ENCODE measurements around the gene TSEN54. TPM values are rescaled to one million over a fixed set of nuclear protein-coding genes. Genes with fewer than 3 reads are reported as not detected.

The TSEN54 gene
- total RNA-seq, 4 donors from 2014 or later: 36.6 to 105 (median 61.2) TPM

GRCh38 chr17:75573540-75573957, 57.2 kb downstream of the TSEN54 start:
- peaks cover 0 to 28% (median 11%) of the 10 kb centered on the region in 4 donors for H3K4me1 ChIP-seq
- DNase-seq: no peak
- in situ Hi-C loops (cut with MboI; ENCODE audit: low pct_ligation_motif_present in 1 of 4, low pct_unique_long_range_greater_than_20kb in 1 of 4, low sequenced_read_pairs in 3 of 4): no loop called here
- peaks cover 0 to 19% (median 0%) of the 10 kb centered on the region in 4 donors for H3K36me3 ChIP-seq
- no peaks in the 10 kb centered on the region for H3K9me3 ChIP-seq
- intact Hi-C loops (cut with DNase I; ENCODE audit: low total_unique reads): no loop called here
- no peaks in the 10 kb centered on the region for H3K27me3 ChIP-seq
- H3K4me3 ChIP-seq: no peak overlapping the region
- no peak for TF ChIP-seq CTCF (IDR thresholded peaks at IDR 0.05)
- no peak for TF ChIP-seq POLR2AphosphoS5 (IDR thresholded peaks at IDR 0.05)
- TF ChIP-seq EP300 (IDR thresholded peaks at IDR 0.05; ENCODE audit: low read depth): no peak
- no peak for TF ChIP-seq POLR2A (IDR thresholded peaks at IDR 0.05)
- WGBS, 2 donors (ENCODE audit: low coverage in 1 of 2): 82% methylated on average over 12 of the region's 16 CpGs; no CpG with 5 or more reads in 1 of the 2 donors
- H3K27ac ChIP-seq: peak overlapping the region in 3 of 4 donors; percentile 13 to 89 (median 85)

- H3K27ac ChIP-seq: peak overlapping the region; percentile 13 to 89 (median 87)
- WGBS, 2 donors (ENCODE audit: low coverage in 1 of 2): 87% methylated on average over 10 of the region's 13 CpGs; no CpG with 5 or more reads in 1 of the 2 donors
These were observed 57.7 kb downstream of the TSEN54 start for GRCh38 chr17:75573994-75574393.

More at GRCh38 chr17:75573994-75574393, 57.7 kb downstream of the TSEN54 start:
- TF ChIP-seq POLR2AphosphoS5 (IDR thresholded peaks at IDR 0.05): no peak
- no peak for TF ChIP-seq CTCF (IDR thresholded peaks at IDR 0.05)
- no peak for TF ChIP-seq POLR2A (IDR thresholded peaks at IDR 0.05)
- TF ChIP-seq EP300 (IDR thresholded peaks at IDR 0.05; ENCODE audit: low read depth): no peak
- Histone ChIP-seq H3K4me1 (peaks cover under 1 to 28% (median 12%) of the 10 kb centered on the region in 4 donors), H3K27me3 (no peaks in the 10 kb centered on the region), H3K4me3 (no peak overlapping the region), H3K36me3 (peaks cover 0 to 19% (median 0%) of the 10 kb centered on the region in 4 donors), H3K9me3 (no peaks in the 10 kb centered on the region)
- no peak for DNase-seq
- in situ Hi-C loops (cut with MboI; ENCODE audit: low pct_ligation_motif_present in 1 of 4, low pct_unique_long_range_greater_than_20kb in 1 of 4, low sequenced_read_pairs in 3 of 4): no loop called here
- intact Hi-C loops (cut with DNase I; ENCODE audit: low total_unique reads): no loop called here

Other genes with a start within 250 kb of the TSEN54 start
- 10 to 100 TPM in 3 of 4 donors, 1 to 10 TPM in 1; 9.0 to 44.0 (median 28.6) TPM for gene MIF4GD, start 245.3 kb upstream of the TSEN54 start, total RNA-seq
- 10 to 100 TPM; 12.6 to 49.6 (median 20.7) TPM for gene SLC25A19, start 227.1 kb upstream of the TSEN54 start, total RNA-seq
- gene GRB2, start 110.8 kb upstream of the TSEN54 start, total RNA-seq: 100 to 1,000 TPM; 105 to 183 (median 136) TPM
- 100 to 1,000 TPM; 128 to 708 (median 280) TPM for gene TMEM94, start 59.9 kb upstream of the TSEN54 start, total RNA-seq
- 100 to 1,000 TPM in 1 of 4 donors, 10 to 100 TPM in 3; 16.5 to 128 (median 24.8) TPM for gene CASKIN2, start 991 bp upstream of the TSEN54 start, total RNA-seq
- gene LLGL2, start 9.2 kb downstream of the TSEN54 start, total RNA-seq: 1,000 to 10,000 TPM in 1 of 4 donors, 100 to 1,000 TPM in 3; 326 to 1,573 (median 641) TPM
- 1,000 to 10,000 TPM in 1 of 4 donors, 100 to 1,000 TPM in 2, 10 to 100 TPM in 1; 59.3 to 1,778 (median 829) TPM for gene MYO15B, start 71.3 kb downstream of the TSEN54 start, total RNA-seq
- gene SMIM5, start 116.9 kb downstream of the TSEN54 start, total RNA-seq: 10 to 100 TPM in 3 of 4 donors, not detected in 1; 31.3 to 71.4 (median 50.0) TPM
- gene RECQL5, start 150.6 kb downstream of the TSEN54 start, total RNA-seq: 100 to 1,000 TPM in 2 of 4 donors, 10 to 100 TPM in 2; 25.1 to 129 (median 80.3) TPM
- 10 to 100 TPM; 49.0 to 83.8 (median 71.4) TPM for gene SAP30BP, start 150.8 kb downstream of the TSEN54 start, total RNA-seq
- 100 to 1,000 TPM; 196 to 323 (median 229) TPM for gene ITGB4, start 204.9 kb downstream of the TSEN54 start, total RNA-seq
- 100 to 1,000 TPM in 1 of 4 donors, 10 to 100 TPM in 1, 1 to 10 TPM in 2; 9.3 to 116 (median 30.9) TPM for gene GALK1, start 248.7 kb downstream of the TSEN54 start, total RNA-seq

Data from transverse colon (tissue), 4 donors.